CD4-positive, alpha-beta T cell (primary cell): ENCODE data around the gene ANKS1B. TPM values are rescaled to one million over a fixed set of nuclear protein-coding genes. Genes with fewer than 3 reads are reported as not detected.

Experiments used
- ATAC-seq: fragments of 200-7000 bp; cut with Tn5 transposase; one replicate; pipeline ENCODE4 v1.10.0; 2022; ENCODE audit warnings: mild to moderate bottlenecking; ENCODE audit not compliant: poor library complexity
- CTCF ChIA-PET: fragments of 350-600 bp; sonication (Branson Sonifier 250); formaldehyde crosslinking; loops from one replicate; lab custom pipeline; 2021; ENCODE audit warnings: antibody characterized with exemption, inconsistent platforms; lab: Charles Lee
- POLR2A ChIA-PET: fragments of 350-600 bp; sonication (Branson Sonifier 250); formaldehyde crosslinking; loops from one replicate; lab custom pipeline; 2021; ENCODE audit warnings: antibody characterized with exemption, inconsistent platforms; lab: Charles Lee
- DNase-seq, 14 experiments: peaks; one replicate each; pipeline ENCODE4 v3.0.0-alpha.2; 2013 to 2020; ENCODE audit warnings: mixed read lengths in 2 of 14
- H3K27ac ChIP-seq, 2 donors: one replicate each; pipeline versions ENCODE4 v1.5.1 to v1.7.0; 2013; ENCODE audit warnings: low read length in 2 of 2, low read depth in 1 of 2, mild to moderate bottlenecking in 1 of 2
- H3K27me3 ChIP-seq, 2 experiments: 1 replicate in 1 of 2; 2 replicates in 1 of 2; pipeline versions ENCODE4 v1.6.1 to v1.7.0; 2013; ENCODE audit warnings: low read length in 2 of 2, control low read depth in 1 of 2, mild to moderate bottlenecking in 1 of 2, moderate library complexity in 1 of 2; ENCODE audit not compliant: insufficient read depth in 2 of 2, control insufficient read depth in 1 of 2
- H3K36me3 ChIP-seq: one replicate; pipeline ENCODE4 v1.6.1; 2013; ENCODE audit warnings: low read length, control low read depth; ENCODE audit not compliant: insufficient read depth
- H3K4me1 ChIP-seq: one replicate; pipeline ENCODE4 v1.6.1; 2013; ENCODE audit warnings: low read length, control low read depth; ENCODE audit not compliant: insufficient read depth
- H3K4me3 ChIP-seq: one replicate; pipeline ENCODE4 v1.5.1; 2013; ENCODE audit warnings: mild to moderate bottlenecking, low read length, moderate library complexity
- H3K9me3 ChIP-seq, 2 experiments: 1 replicate in 1 of 2; 2 replicates in 1 of 2; pipeline versions ENCODE4 v1.6.1 to v1.7.0; 2013; ENCODE audit warnings: low read length in 2 of 2, mild to moderate bottlenecking in 2 of 2, control low read depth in 1 of 2, moderate library complexity in 1 of 2; ENCODE audit not compliant: control insufficient read depth in 1 of 2, insufficient read depth in 1 of 2
- H3K27ac Mint-ChIP-seq: one replicate; pipeline ENCODE4 v1.8.0; 2020; ENCODE audit warnings: mixed read lengths
- H3K27me3 Mint-ChIP-seq: one replicate; pipeline ENCODE4 v1.8.0; 2021; ENCODE audit warnings: mixed read lengths
- H3K36me3 Mint-ChIP-seq: one replicate; pipeline ENCODE4 v1.8.0; 2021; ENCODE audit warnings: low read depth, mixed read lengths
- H3K4me1 Mint-ChIP-seq: one replicate; pipeline ENCODE4 v1.8.0; 2021; ENCODE audit warnings: low read depth, mixed read lengths
- H3K4me3 Mint-ChIP-seq: one replicate; pipeline ENCODE4 v1.8.0; 2020; ENCODE audit warnings: mild to moderate bottlenecking, mixed read lengths
- H3K9me3 Mint-ChIP-seq: one replicate; pipeline ENCODE4 v1.8.0; 2020; ENCODE audit warnings: mixed read lengths
- CTCF ChIP-seq: fragments of 200-600 bp; IDR thresholded peaks from one replicate; pipeline ENCODE4 v1.8.0; 2022; ENCODE audit warnings: antibody characterized with exemption, mild to moderate bottlenecking
- intact Hi-C, 2 experiments: fragments of 100-400 bp; cut with DNase I in 1 of 2; cut with micrococcal nuclease in 1 of 2; formaldehyde crosslinking; loops; one replicate each; pipeline versions ENCODE4 v1.15.1 to v1.9.0; 2023 to 2025; cut with DNase I, micrococcal nuclease
- total RNA-seq, 174 experiments: library from RNA in 2 of 174; stranded (reverse) in 2 of 174; gene quantifications; one replicate each; pipeline ENCODE4 v1.2.3 and lab custom pipeline; 2021 to 2026

The ANKS1B gene
- total RNA-seq, 2 experiments from 2014 or later: 0.16 to 1.1 TPM

GRCh38 chr12:99390707-99391106 lies 594.0 kb downstream of the ANKS1B start:
- ATAC-seq: no peak
- no peak for DNase-seq
- ChIA-PET CTCF (no interaction called here), POLR2A (no interaction called here)
- Histone ChIP-seq H3K36me3 (no peaks in the 10 kb centered on the region), H3K4me3 (no peak overlapping the region), H3K27ac (no peak overlapping the region), H3K4me1 (no peaks in the 10 kb centered on the region), H3K9me3 (peaks cover 0 to 4% of the 10 kb centered on the region in 2 experiments), H3K27me3 (no peaks in the 10 kb centered on the region)
- Mint-ChIP-seq H3K36me3 (no peaks in the 10 kb centered on the region), H3K27me3 (no peaks in the 10 kb centered on the region), H3K27ac (no peak overlapping the region), H3K4me3 (no peak overlapping the region), H3K4me1 (no peaks in the 10 kb centered on the region), H3K9me3 (peaks cover 2% of the 10 kb centered on the region)
- TF ChIP-seq CTCF: no peak
- intact Hi-C loops: no loop called here

- DNase-seq: no peak
Measured at GRCh38 chr12:99389751-99390150, 595.0 kb downstream of the ANKS1B start.

DNA sequence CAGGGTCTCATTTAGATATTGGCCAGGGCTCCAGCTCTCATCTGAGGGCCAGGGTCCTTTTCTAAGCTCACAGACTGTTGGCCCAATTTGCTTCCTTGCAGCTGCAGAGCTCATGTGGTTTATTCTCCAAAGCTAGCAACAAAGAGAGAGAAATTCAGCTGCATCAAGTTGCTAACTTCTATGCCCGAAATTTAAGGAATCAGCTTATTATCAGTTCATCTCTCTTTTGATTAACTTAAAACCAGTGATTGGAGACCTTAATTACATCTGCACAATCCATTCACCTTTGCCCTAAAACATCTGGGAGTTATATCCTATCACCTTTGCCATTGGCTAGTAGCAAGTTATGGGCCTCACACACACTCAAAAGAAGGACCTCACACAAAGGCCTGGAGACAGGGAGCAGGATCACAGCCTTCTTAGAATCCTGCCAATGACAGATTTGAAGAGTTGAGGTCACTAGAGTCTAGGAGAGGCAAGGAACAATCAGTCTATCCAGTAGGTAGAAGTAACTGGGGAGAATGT lies 596.0 kb downstream of the ANKS1B start:
- H3K9me3 ChIP-seq: peaks cover 0 to 8% of the 10 kb centered on the region in 2 experiments
- H3K27me3 ChIP-seq: no peaks in the 10 kb centered on the region
- H3K4me3 Mint-ChIP-seq: no peak overlapping the region
- CTCF ChIA-PET: no interaction called here
- H3K36me3 Mint-ChIP-seq: no peaks in the 10 kb centered on the region
- H3K27ac Mint-ChIP-seq: no peak overlapping the region
- TF ChIP-seq CTCF: no peak
- no peak for ATAC-seq
- POLR2A ChIA-PET: no interaction called here
- no peak overlapping the region for H3K4me3 ChIP-seq
- H3K27ac ChIP-seq: no peak overlapping the region
- no peaks in the 10 kb centered on the region for H3K4me1 Mint-ChIP-seq
- H3K27me3 Mint-ChIP-seq: no peaks in the 10 kb centered on the region
- peaks cover 2% of the 10 kb centered on the region for H3K9me3 Mint-ChIP-seq
- H3K4me1 ChIP-seq: no peaks in the 10 kb centered on the region
- intact Hi-C loops: no loop called here
- no peaks in the 10 kb centered on the region for H3K36me3 ChIP-seq
- DNase-seq: no peak

More at GRCh38 chr12:99389751-99390150, 595.0 kb downstream of the ANKS1B start:
- CTCF ChIA-PET: no interaction called here
- no peak for ATAC-seq
- Histone ChIP-seq H3K27me3 (no peaks in the 10 kb centered on the region), H3K4me1 (no peaks in the 10 kb centered on the region), H3K4me3 (no peak overlapping the region), H3K36me3 (no peaks in the 10 kb centered on the region), H3K9me3 (peaks cover 0 to 4% of the 10 kb centered on the region in 2 experiments), H3K27ac (no peak overlapping the region)
- POLR2A ChIA-PET: no interaction called here
- intact Hi-C loops: no loop called here
- no peak overlapping the region for H3K4me3 Mint-ChIP-seq
- H3K9me3 Mint-ChIP-seq: peaks cover 2% of the 10 kb centered on the region
- H3K36me3 Mint-ChIP-seq: no peaks in the 10 kb centered on the region
- no peak for TF ChIP-seq CTCF
- H3K27ac Mint-ChIP-seq: no peak overlapping the region
- no peaks in the 10 kb centered on the region for H3K27me3 Mint-ChIP-seq
- H3K4me1 Mint-ChIP-seq: no peaks in the 10 kb centered on the region
